KOPT-K1 (cell line): ENCODE measurements around the gene TBKBP1.

Experiments used
- H3K27ac ChIP-seq: fragments of 200-600 bp; sonication (generic); 2 replicates; pipeline ENCODE4 v1.5.1; 2016; ENCODE audit warnings: antibody characterized with exemption, mild to moderate bottlenecking, low read depth, low read length; ENCODE audit not compliant: poor library complexity, severe bottlenecking
- H3K36me3 ChIP-seq: fragments of 200-600 bp; sonication (generic); 2 replicates; pipeline ENCODE4 v1.5.1; 2017; ENCODE audit warnings: antibody characterized with exemption, mild to moderate bottlenecking, low read length, moderate library complexity; ENCODE audit not compliant: insufficient read depth
- H3K9me3 ChIP-seq: fragments of 200-600 bp; sonication (generic); 2 replicates; pipeline ENCODE4 v1.5.1; 2017; ENCODE audit warnings: antibody characterized with exemption, low read length, mild to moderate bottlenecking; ENCODE audit not compliant: insufficient read depth, poor library complexity, severe bottlenecking

TBKBP1 gene

GRCh38 chr17:47687748-47688147 lies 6.2 kb upstream of the TBKBP1 start:
- no peak overlapping the region for H3K27ac ChIP-seq
- peaks cover 52% of the 10 kb centered on the region for H3K36me3 ChIP-seq

GRCh38 chr17:47690121-47690520 lies 3.8 kb upstream of the TBKBP1 start:
- Histone ChIP-seq H3K27ac (no peak overlapping the region), H3K9me3 (no peaks in the 10 kb centered on the region), H3K36me3 (peaks cover 28% of the 10 kb centered on the region)

More at GRCh38 chr17:47687748-47688147, 6.2 kb upstream of the TBKBP1 start:
- H3K9me3 ChIP-seq, result no peaks in the 10 kb centered on the region

- peaks cover 6% of the 10 kb centered on the region for H3K36me3 ChIP-seq
- no peaks in the 10 kb centered on the region for H3K9me3 ChIP-seq
- no peak overlapping the region for H3K27ac ChIP-seq
These were observed 1.6 kb upstream of the TBKBP1 start for GRCh38 chr17:47692137-47692894.

- H3K9me3 ChIP-seq, result no peaks in the 10 kb centered on the region
- no peak overlapping the region for H3K27ac ChIP-seq
- no peaks in the 10 kb centered on the region for H3K36me3 ChIP-seq
These were observed 848 bp upstream of the TBKBP1 start for GRCh38 chr17:47692895-47693730.

- H3K36me3 ChIP-seq, result no peaks in the 10 kb centered on the region
- no peak overlapping the region for H3K27ac ChIP-seq
- H3K9me3 ChIP-seq, result no peaks in the 10 kb centered on the region
These were observed 844 bp downstream of the TBKBP1 start for GRCh38 chr17:47694581-47695428.

GRCh38 chr17:47695429-47696376 lies 1.7 kb downstream of the TBKBP1 start:
- no peak overlapping the region for H3K27ac ChIP-seq
- H3K36me3 ChIP-seq, result no peaks in the 10 kb centered on the region
- H3K9me3 ChIP-seq, result no peaks in the 10 kb centered on the region

GRCh38 chr17:47696717-47697642 lies 3.0 kb downstream of the TBKBP1 start:
- H3K27ac ChIP-seq, result no peak overlapping the region
- no peaks in the 10 kb centered on the region for H3K9me3 ChIP-seq
- no peaks in the 10 kb centered on the region for H3K36me3 ChIP-seq

- Histone ChIP-seq H3K9me3 (no peaks in the 10 kb centered on the region), H3K27ac (no peak overlapping the region), H3K36me3 (no peaks in the 10 kb centered on the region)
These were observed 4.1 kb downstream of the TBKBP1 start for GRCh38 chr17:47697906-47698711.

GRCh38 chr17:47698749-47699535 lies 5.0 kb downstream of the TBKBP1 start:
- Histone ChIP-seq H3K9me3 (no peaks in the 10 kb centered on the region), H3K36me3 (no peaks in the 10 kb centered on the region), H3K27ac (no peak overlapping the region)

- Histone ChIP-seq H3K27ac (no peak overlapping the region), H3K9me3 (no peaks in the 10 kb centered on the region), H3K36me3 (no peaks in the 10 kb centered on the region)
These were observed 5.5 kb downstream of the TBKBP1 start for GRCh38 chr17:47699536-47699840.

GRCh38 chr17:47700471-47701449 lies 6.8 kb downstream of the TBKBP1 start:
- H3K36me3 ChIP-seq, result no peaks in the 10 kb centered on the region
- H3K9me3 ChIP-seq, result no peaks in the 10 kb centered on the region
- H3K27ac ChIP-seq, result no peak overlapping the region
